Measurements from ENCODE around the gene ATXN2.

ATXN2 gene

GRCh38 chr12:111436811-111437210, 162.3 kb downstream of the ATXN2 start:
- DNase-seq (ENCODE audit: low spot score) = no peak

- no peak for DNase-seq (ENCODE audit: low spot score)
Observed at GRCh38 chr12:111436266-111436665, 162.8 kb downstream of the ATXN2 start.

- DNase-seq (ENCODE audit: low spot score) = no peak
Observed at GRCh38 chr12:111435661-111436201, 163.4 kb downstream of the ATXN2 start.

GRCh38 chr12:111434680-111435338, 164.3 kb downstream of the ATXN2 start:
- peak; percentile 38 for DNase-seq (ENCODE audit: low spot score)

- DNase-seq (ENCODE audit: low spot score) = no peak
Observed at GRCh38 chr12:111434049-111434448, 165.1 kb downstream of the ATXN2 start.

GRCh38 chr12:111431772-111432171, 167.3 kb downstream of the ATXN2 start:
- DNase-seq (ENCODE audit: low spot score) = no peak

- peak; percentile 39 for DNase-seq (ENCODE audit: low spot score)
Observed at GRCh38 chr12:111430433-111431353, 168.4 kb downstream of the ATXN2 start.

- DNase-seq (ENCODE audit: low spot score) = no peak
Observed at GRCh38 chr12:111429828-111430432, 169.2 kb downstream of the ATXN2 start.

- peak; percentile 27 for DNase-seq (ENCODE audit: low spot score)
Observed at GRCh38 chr12:111428728-111429175, 170.4 kb downstream of the ATXN2 start.

- no peak for DNase-seq (ENCODE audit: low spot score)
Observed at GRCh38 chr12:111428081-111428727, 170.9 kb downstream of the ATXN2 start.

GRCh38 chr12:111427417-111428074, 171.6 kb downstream of the ATXN2 start:
- DNase-seq (ENCODE audit: low spot score) = no peak

GRCh38 chr12:111426344-111427185, 172.6 kb downstream of the ATXN2 start:
- DNase-seq (ENCODE audit: low spot score) = no peak

GRCh38 chr12:111425655-111426054, 173.5 kb downstream of the ATXN2 start:
- no peak for DNase-seq (ENCODE audit: low spot score)

GRCh38 chr12:111424793-111425251, 174.3 kb downstream of the ATXN2 start:
- no peak for DNase-seq (ENCODE audit: low spot score)

GRCh38 chr12:111424189-111424792, 174.8 kb downstream of the ATXN2 start:
- DNase-seq (ENCODE audit: low spot score) = no peak

- DNase-seq (ENCODE audit: low spot score) = no peak
Observed at GRCh38 chr12:111420494-111420893, 178.6 kb downstream of the ATXN2 start.

- no peak for DNase-seq (ENCODE audit: low spot score)
Observed at GRCh38 chr12:111419784-111420183, 179.3 kb downstream of the ATXN2 start.

GRCh38 chr12:111418594-111418880, 180.6 kb downstream of the ATXN2 start:
- no peak for DNase-seq (ENCODE audit: low spot score)

GRCh38 chr12:111417784-111418593, 181.1 kb downstream of the ATXN2 start:
- DNase-seq (ENCODE audit: low spot score) = no peak
